Vagina (tissue), 2 donors: ENCODE results near the gene DNAAF5. TPM values are rescaled to one million over a fixed set of nuclear protein-coding genes. Genes with fewer than 3 reads are reported as not detected.

Experiments used
- DNase-seq, 2 donors: peaks; one replicate each; pipeline ENCODE4 v3.0.0-alpha.2; 2017; ENCODE audit errors: extremely low spot score in 2 of 2
- H3K27ac ChIP-seq: fragments of 200-600 bp; sonication (generic); one replicate; pipeline ENCODE4 v1.5.1; 2019
- H3K27me3 ChIP-seq: fragments of 200-600 bp; sonication (generic); one replicate; pipeline ENCODE4 v1.5.1; 2019
- H3K36me3 ChIP-seq, 2 donors: fragments of 200-600 bp; sonication (generic); one replicate each; pipeline ENCODE4 v1.5.1; 2017 to 2019
- H3K4me1 ChIP-seq: fragments of 200-600 bp; sonication (generic); one replicate; pipeline ENCODE4 v1.5.1; 2019
- H3K4me3 ChIP-seq, 2 donors: fragments of 200-600 bp; sonication (generic); 1 replicate in 1 of 2; 2 replicates in 1 of 2; pipeline ENCODE4 v1.5.1; 2016 to 2019
- H3K9me3 ChIP-seq: fragments of 200-600 bp; sonication (generic); one replicate; pipeline ENCODE4 v1.5.1; 2019
- POLR2A ChIP-seq, 2 donors: fragments of 450-650 bp; IDR thresholded peaks; one replicate each; pipeline ENCODE4 v1.6.1; 2017; ENCODE audit warnings: antibody characterized with exemption in 2 of 2, mild to moderate bottlenecking in 2 of 2, moderate library complexity in 2 of 2
- POLR2AphosphoS5 ChIP-seq, 2 donors: sonication (generic); formaldehyde crosslinking; IDR thresholded peaks; one replicate each; pipeline ENCODE4 v1.9.0; 2017; ENCODE audit warnings: antibody characterized with exemption in 2 of 2, mild to moderate bottlenecking in 2 of 2, low read depth in 1 of 2; ENCODE audit not compliant: insufficient read depth in 1 of 2
- intact Hi-C: fragments of 100-400 bp; cut with DNase I; formaldehyde crosslinking; loops from one replicate; pipeline ENCODE4 v1.15.1; 2023
- total RNA-seq: library from RNA; depleted of rRNA; stranded (reverse); fragments of >200 nt; gene quantifications from one replicate; pipeline ENCODE4 v1.2.3, GENCODE V29; 2016
- TF ChIP-seq, protein P1 (sequence below), 3 experiments: fragments of 450-650 bp in 2 of 3; fragments of 200-600 bp in 1 of 3; sonication (generic) in 1 of 3; IDR thresholded peaks; one replicate each; pipeline ENCODE4 v1.5.1; 2017 to 2019; ENCODE audit warnings: antibody characterized with exemption in 3 of 3, mild to moderate bottlenecking in 2 of 3, moderate library complexity in 2 of 3

Gene DNAAF5
- total RNA-seq, 1 donor from 2014 or later, result 29.7 TPM

DNA sequence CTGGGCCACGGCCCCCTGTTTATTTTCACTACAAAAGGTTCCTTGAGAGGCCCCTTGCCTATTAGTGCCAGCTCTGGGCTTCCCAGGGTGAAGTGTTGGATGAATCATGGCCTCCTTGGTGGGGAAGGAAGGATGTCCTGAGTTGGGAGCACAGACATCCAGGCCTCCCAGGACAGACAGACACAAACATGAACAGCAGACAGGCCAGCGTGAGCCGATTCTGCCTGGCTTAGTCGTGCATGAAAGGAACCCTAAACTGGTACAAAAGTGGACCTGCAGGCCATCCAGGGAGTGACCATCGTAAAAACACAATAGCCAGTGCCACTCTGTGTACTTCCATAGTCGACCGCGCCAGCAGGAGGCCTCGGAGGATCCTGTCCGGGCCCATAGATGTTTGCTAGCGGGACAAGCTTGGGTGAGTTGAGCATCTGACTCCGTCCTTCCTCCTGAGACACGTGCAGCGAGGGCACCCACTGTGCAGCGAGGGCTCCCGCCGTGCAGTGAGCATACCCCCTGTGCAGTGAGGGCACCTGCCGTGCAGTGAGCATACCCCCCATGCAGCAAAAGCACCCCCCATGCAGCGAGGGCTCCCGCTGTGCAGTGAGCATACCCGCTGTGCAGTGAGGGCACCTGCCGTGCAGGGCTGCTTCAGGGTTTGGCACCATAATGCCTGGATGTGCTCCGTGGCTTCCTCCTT is 51.9 kb downstream of the DNAAF5 start:
- Histone ChIP-seq H3K9me3 (no peaks in the 10 kb centered on the region), H3K27me3 (no peaks in the 10 kb centered on the region), H3K27ac (no peak overlapping the region), H3K36me3 (peaks cover 0 to 23% of the 10 kb centered on the region in 2 donors), H3K4me1 (peaks cover 5% of the 10 kb centered on the region), H3K4me3 (no peak overlapping the region)
- intact Hi-C loops, result no loop called here
- TF ChIP-seq POLR2AphosphoS5 (IDR thresholded peaks at IDR 0.05; ENCODE audit: insufficient read depth in 1 of 2, low read depth in 1 of 2) (no peak), POLR2A (IDR thresholded peaks at IDR 0.05) (no peak)
- TF ChIP-seq, protein P1, sequence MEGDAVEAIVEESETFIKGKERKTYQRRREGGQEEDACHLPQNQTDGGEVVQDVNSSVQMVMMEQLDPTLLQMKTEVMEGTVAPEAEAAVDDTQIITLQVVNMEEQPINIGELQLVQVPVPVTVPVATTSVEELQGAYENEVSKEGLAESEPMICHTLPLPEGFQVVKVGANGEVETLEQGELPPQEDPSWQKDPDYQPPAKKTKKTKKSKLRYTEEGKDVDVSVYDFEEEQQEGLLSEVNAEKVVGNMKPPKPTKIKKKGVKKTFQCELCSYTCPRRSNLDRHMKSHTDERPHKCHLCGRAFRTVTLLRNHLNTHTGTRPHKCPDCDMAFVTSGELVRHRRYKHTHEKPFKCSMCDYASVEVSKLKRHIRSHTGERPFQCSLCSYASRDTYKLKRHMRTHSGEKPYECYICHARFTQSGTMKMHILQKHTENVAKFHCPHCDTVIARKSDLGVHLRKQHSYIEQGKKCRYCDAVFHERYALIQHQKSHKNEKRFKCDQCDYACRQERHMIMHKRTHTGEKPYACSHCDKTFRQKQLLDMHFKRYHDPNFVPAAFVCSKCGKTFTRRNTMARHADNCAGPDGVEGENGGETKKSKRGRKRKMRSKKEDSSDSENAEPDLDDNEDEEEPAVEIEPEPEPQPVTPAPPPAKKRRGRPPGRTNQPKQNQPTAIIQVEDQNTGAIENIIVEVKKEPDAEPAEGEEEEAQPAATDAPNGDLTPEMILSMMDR (IDR thresholded peaks at IDR 0.05), result no peak
- DNase-seq, result no peak

GRCh38 chr7:778968-779451 is 52.5 kb downstream of the DNAAF5 start:
- peaks cover 5% of the 10 kb centered on the region for H3K4me1 ChIP-seq
- H3K27me3 ChIP-seq, result no peaks in the 10 kb centered on the region
- H3K9me3 ChIP-seq, result no peaks in the 10 kb centered on the region
- intact Hi-C loops, result no loop called here
- H3K36me3 ChIP-seq, result peaks cover 0 to 27% of the 10 kb centered on the region in 2 donors
- H3K4me3 ChIP-seq, result no peak overlapping the region
- H3K27ac ChIP-seq, result no peak overlapping the region
- TF ChIP-seq POLR2A (IDR thresholded peaks at IDR 0.05), result no peak
- no peak for TF ChIP-seq POLR2AphosphoS5 (IDR thresholded peaks at IDR 0.05; ENCODE audit: insufficient read depth in 1 of 2, low read depth in 1 of 2)
- no peak for DNase-seq

- TF ChIP-seq, protein P1 (IDR thresholded peaks at IDR 0.05), result no peak
- no peak for TF ChIP-seq POLR2AphosphoS5 (IDR thresholded peaks at IDR 0.05; ENCODE audit: insufficient read depth in 1 of 2, low read depth in 1 of 2)
- TF ChIP-seq POLR2A (IDR thresholded peaks at IDR 0.05), result no peak
- no peak overlapping the region for H3K4me3 ChIP-seq
- no peaks in the 10 kb centered on the region for H3K27me3 ChIP-seq
- intact Hi-C loops, result no loop called here
- H3K4me1 ChIP-seq, result peaks cover 5% of the 10 kb centered on the region
- peaks cover 0 to 27% of the 10 kb centered on the region in 2 donors for H3K36me3 ChIP-seq
- no peak overlapping the region for H3K27ac ChIP-seq
- no peak for DNase-seq
- no peaks in the 10 kb centered on the region for H3K9me3 ChIP-seq
Observed at GRCh38 chr7:779480-779879, 53.0 kb downstream of the DNAAF5 start.

DNA sequence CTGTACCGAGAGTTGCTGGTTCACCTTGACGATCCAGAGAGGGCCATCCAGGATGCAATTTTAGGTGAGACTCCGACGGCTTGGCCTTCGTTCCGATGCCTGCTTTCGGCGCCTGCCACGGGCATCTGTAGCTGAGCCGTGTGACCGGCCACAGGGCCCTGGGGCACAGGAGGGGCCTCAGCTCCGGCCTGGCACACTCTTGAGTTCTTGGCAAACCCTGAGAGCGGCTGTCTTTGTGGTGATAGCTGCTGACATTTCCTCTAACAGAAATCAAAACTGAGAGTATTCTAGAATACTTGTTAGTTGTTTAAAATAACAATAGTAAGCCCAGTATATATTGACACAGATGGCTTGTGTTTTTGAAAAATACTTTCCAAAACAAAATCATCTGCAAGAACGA is 53.6 kb downstream of the DNAAF5 start:
- Histone ChIP-seq H3K4me1 (peaks cover 5% of the 10 kb centered on the region), H3K27me3 (no peaks in the 10 kb centered on the region), H3K9me3 (no peaks in the 10 kb centered on the region), H3K27ac (no peak overlapping the region), H3K36me3 (peaks cover 0 to 29% of the 10 kb centered on the region in 2 donors), H3K4me3 (no peak overlapping the region)
- TF ChIP-seq, protein P1 (IDR thresholded peaks at IDR 0.05), result no peak
- TF ChIP-seq POLR2AphosphoS5 (IDR thresholded peaks at IDR 0.05; ENCODE audit: insufficient read depth in 1 of 2, low read depth in 1 of 2) (no peak), POLR2A (IDR thresholded peaks at IDR 0.05) (no peak)
- intact Hi-C loops, result no loop called here
- DNase-seq, result no peak

- Histone ChIP-seq H3K9me3 (no peaks in the 10 kb centered on the region), H3K36me3 (peaks cover 0 to 29% of the 10 kb centered on the region in 2 donors), H3K4me1 (peaks cover 5% of the 10 kb centered on the region), H3K27me3 (no peaks in the 10 kb centered on the region), H3K27ac (no peak overlapping the region), H3K4me3 (no peak overlapping the region)
- no peak for DNase-seq
- TF ChIP-seq, protein P1 (IDR thresholded peaks at IDR 0.05), result no peak
- TF ChIP-seq POLR2A (IDR thresholded peaks at IDR 0.05) (no peak), POLR2AphosphoS5 (IDR thresholded peaks at IDR 0.05; ENCODE audit: insufficient read depth in 1 of 2, low read depth in 1 of 2) (no peak)
- intact Hi-C loops, result no loop called here
Observed at GRCh38 chr7:780516-780915, 54.0 kb downstream of the DNAAF5 start.
